Adipose tissue (tissue), 3 donors: ENCODE data around the gene SLC7A9. TPM values are rescaled to one million over a fixed set of nuclear protein-coding genes. Genes with fewer than 3 reads are reported as not detected.
"Not testable (repeated sequence)": the region's sequence is repeated elsewhere in the genome, so short reads cannot be mapped to it uniquely, and the experiment has no call there.

ENCODE experiments used
- H3K27ac ChIP-seq: one replicate; pipeline ENCODE4 v1.5.1; 2013; ENCODE audit warnings: low read depth, low read length
- WGBS, 3 donors: extraction: QIAGEN DNeasy Blood & Tissue Kit; methylation state at CpG; one replicate each; pipeline ENCODE4 v1.1.7; 2013; 5-methylcytosine and 5-hydroxymethylcytosine counted together
- polyA plus RNA-seq, 3 donors: library from polyadenylated mRNA; stranded (reverse); fragments of 200-250 nt; gene quantifications; one replicate each; pipeline ENCODE4 v1.2.3, GENCODE V29; 2013
- donor health status: healthy with polysubstance abuse.
- donor health status: Bipolar disorder and iron deficiency.
- donor health status: healthy.

The SLC7A9 gene
- polyA plus RNA-seq, 3 donors = 0.15 to 1.2 (median 0.16) TPM

- WGBS, 3 donors = 66 to 79% (median 71%) methylated on average over 18 of the region's 18 CpGs
- no peak overlapping the region for H3K27ac ChIP-seq
These were observed 503 bp upstream of the SLC7A9 start for GRCh38 chr19:32869966-32870573.

DNA sequence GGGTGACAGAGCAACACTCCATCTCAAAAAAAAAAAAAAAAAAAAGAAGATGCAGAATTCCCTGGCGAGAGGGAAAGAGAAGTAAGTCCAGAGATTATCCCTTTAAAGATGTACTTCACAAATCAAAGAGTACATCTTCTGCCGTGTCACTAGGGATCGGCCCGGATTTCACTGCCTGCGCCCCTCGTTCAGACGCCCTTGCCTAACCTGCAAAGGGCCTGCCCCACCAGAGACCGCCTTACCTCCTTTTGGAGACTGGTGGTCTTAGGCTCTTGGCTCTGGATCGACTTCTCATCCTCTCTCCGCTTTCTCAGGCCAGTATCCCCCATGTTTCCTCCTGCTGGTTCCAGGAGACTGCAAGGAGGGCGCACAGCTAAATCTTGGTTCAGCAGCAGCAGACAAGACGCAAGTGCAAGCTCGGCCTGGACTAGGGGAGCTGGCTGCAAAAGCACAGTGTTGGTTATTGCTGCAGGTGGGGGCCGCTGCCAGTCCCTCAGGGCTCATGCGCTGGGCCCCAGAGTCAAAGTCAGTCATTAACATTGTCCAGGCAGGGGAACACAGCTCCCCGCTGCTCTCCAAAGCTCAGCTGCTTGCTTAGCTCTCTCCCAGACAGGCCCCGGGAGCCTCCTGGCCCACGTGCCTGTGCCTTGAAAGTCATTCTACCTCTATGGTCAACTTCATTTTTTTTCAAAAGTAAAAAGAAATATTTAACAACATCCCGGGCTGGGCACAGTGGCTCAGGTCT lies 1.2 kb downstream of the SLC7A9 start:
- H3K27ac ChIP-seq = no peak overlapping the region
- 81 to 89% (median 86%) methylated on average over 19 of the region's 19 CpGs for WGBS, 3 donors

GRCh38 chr19:32867436-32867835 lies 2.1 kb downstream of the SLC7A9 start:
- WGBS, 3 donors = 92 to 94% (median 93%) methylated on average over 9 of the region's 9 CpGs
- H3K27ac ChIP-seq = not testable (repeated sequence)

DNA sequence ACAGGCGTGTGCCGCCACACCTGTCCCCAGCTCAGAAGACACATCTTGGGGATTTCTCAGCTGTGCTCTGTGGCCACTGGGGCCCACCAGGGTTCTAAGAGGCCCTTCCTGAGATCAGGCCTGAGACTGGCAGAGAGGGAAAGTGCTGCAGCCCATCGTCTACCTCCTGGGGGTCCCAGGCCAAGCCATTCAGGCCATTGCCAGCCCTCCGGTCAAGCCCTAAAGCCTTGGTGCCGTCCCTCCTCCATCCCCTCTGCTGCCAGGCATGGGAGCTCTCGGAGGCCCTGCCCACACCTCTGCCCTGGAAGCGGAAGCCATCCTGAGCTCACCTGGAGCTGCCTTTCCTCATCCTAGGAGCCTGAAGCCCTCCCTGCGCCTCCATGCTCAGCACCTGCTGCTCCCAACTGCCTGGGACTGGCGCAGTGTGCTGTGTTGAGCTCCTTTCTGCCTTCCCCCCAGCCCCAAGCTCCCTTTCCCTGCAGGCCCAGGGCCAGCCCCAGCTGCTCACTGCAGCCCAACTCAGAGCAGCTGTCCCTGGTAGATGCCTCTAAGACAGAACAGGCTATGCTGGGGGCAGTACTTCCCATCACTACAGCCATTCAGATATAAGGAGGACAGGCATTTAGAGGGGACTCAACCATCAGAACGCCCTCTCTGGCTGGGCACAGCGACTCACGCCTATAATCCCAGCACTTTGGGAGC lies 2.9 kb downstream of the SLC7A9 start:
- WGBS, 3 donors = 83 to 89% (median 88%) methylated on average over 11 to 12 of the region's 12 CpGs
- no peak overlapping the region for H3K27ac ChIP-seq

- no peak overlapping the region for H3K27ac ChIP-seq
- 80 to 83% (median 83%) methylated on average over 7 of the region's 7 CpGs for WGBS, 3 donors
These were observed 3.5 kb downstream of the SLC7A9 start for GRCh38 chr19:32866061-32866460.

GRCh38 chr19:32865326-32865725 lies 4.2 kb downstream of the SLC7A9 start:
- H3K27ac ChIP-seq = no peak overlapping the region
- WGBS, 3 donors = 69 to 78% (median 78%) methylated on average over 6 of the region's 6 CpGs

DNA sequence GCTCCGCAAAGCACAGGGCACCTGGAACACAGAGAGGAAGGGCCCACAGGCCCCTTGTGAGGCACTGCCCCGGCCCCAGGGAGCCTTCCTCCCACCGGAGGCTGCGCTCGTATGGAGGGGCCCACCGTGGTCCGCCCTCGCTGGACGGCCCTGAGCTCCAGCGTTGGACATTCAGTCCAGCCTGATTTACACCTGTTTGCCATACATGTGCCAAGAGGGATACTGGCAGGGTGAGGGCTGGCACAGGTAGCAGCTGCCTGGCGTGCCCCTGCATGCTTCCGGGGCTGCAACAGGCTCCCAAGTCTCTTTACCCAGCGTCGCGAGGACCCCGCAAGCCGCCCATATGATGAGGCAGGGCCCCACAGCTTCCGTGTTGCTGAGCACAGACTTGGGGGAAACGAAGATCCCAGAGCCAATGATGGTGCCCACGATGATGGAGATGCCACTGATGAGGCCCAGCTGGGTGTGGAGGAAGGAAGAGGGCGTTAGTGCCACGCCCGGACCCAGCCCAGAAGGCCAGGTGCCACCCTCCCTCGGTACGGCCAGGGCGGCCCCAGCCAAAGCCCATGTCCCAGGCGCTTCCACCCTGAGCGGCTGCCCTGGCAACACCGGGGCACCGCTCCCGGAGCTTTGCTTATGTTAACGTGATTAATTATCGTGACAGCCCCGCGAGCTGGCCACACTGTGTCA lies 5.1 kb downstream of the SLC7A9 start:
- 84 to 87% (median 86%) methylated on average over 34 to 35 of the region's 35 CpGs for WGBS, 3 donors
- no peak overlapping the region for H3K27ac ChIP-seq

DNA sequence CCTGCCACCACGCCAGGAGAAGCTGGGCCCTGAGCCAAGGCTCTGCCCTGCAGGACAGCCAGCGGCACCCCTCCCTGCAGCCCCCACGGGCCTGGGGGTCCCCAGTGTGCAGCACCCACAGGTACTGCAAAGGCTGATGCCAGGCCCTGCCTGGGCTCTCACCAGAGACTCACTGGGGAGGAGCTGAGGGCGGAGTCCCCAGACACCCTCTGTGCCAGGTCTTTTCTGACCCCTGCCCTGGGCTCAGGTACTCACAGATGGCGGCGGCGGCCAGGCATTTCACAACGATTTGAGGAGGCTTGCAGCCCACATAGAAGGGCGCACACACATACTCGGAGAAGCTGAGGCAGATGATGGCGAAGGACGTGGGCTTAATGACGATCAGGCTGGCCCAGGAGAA lies 5.7 kb downstream of the SLC7A9 start:
- no peak overlapping the region for H3K27ac ChIP-seq
- 88 to 90% (median 90%) methylated on average over 13 of the region's 13 CpGs for WGBS, 3 donors

GRCh38 chr19:32863301-32863700 lies 6.3 kb downstream of the SLC7A9 start:
- 93 to 95% (median 95%) methylated on average over 8 of the region's 8 CpGs for WGBS, 3 donors
- no peak overlapping the region for H3K27ac ChIP-seq

GRCh38 chr19:32862741-32863140 lies 6.8 kb downstream of the SLC7A9 start:
- WGBS, 3 donors = 93 to 96% (median 96%) methylated on average over 14 of the region's 14 CpGs
- no peak overlapping the region for H3K27ac ChIP-seq

GRCh38 chr19:32862173-32862572 lies 7.4 kb downstream of the SLC7A9 start:
- WGBS, 3 donors = 90 to 93% (median 92%) methylated on average over 19 of the region's 19 CpGs
- H3K27ac ChIP-seq = no peak overlapping the region

DNA sequence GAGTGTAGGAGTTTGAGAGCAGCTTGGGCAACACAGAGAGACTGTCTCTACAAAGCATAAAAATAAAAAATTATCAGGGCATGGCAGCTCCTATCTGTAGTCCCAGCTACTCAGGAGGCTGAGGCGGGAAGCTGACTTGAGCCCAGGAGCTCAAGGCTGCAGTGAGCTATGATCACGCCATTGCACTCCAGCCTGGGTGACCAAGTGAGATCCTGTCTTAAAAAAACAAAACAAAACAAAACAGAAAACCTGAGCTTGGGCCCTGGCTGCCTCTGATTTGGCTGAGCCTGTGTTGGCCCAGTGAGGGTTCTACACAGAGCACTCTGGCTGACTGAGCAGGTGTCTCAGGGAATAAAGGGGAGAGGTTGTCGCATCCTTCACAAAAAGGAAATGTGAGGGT lies 8.0 kb downstream of the SLC7A9 start:
- 98 to 99% (median 98%) methylated on average over 3 of the region's 3 CpGs for WGBS, 3 donors
- H3K27ac ChIP-seq = no peak overlapping the region

DNA sequence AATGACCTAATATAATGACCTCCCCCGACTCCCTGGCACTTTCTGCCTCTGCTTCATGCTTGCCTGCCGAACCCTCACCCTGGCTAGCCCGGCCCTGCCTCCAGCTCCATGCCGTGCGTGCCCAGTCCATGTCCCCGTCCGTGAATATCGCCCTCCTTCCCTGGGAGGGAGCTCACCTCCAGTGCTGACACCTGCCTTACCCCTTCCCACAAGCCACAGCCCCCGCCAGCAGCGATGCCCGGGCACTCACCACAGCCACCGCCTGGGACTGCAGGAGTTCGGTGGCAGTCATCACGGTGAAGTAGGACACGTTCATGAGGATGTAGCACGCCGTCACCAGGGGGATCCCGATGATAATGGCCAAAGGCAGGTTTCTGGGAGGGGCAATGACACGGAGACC lies 10.0 kb downstream of the SLC7A9 start:
- H3K27ac ChIP-seq = no peak overlapping the region
- WGBS, 3 donors = 95 to 96% (median 95%) methylated on average over 19 of the region's 19 CpGs

DNA sequence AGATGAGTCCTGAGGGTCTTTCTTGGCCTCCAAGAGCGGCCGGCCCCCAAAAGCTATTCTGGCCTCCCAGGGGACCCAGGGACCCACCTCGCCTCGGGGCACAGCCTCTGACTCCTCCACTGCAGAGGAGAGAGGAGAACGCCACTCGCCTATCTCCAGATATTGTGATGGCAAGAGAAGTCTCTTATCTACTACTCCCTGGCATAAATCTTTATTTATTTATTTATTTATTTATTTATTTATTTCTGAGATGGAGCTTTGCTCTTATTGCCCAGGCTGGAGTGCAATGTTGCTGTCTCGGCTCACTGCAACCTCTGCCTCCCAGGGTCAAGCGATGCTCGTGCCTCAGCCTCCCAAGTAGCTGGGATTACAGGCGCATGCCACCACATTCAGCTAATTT lies 11.0 kb downstream of the SLC7A9 start:
- no peak overlapping the region for H3K27ac ChIP-seq
- WGBS, 3 donors = 94 to 96% (median 95%) methylated on average over 10 of the region's 10 CpGs

DNA sequence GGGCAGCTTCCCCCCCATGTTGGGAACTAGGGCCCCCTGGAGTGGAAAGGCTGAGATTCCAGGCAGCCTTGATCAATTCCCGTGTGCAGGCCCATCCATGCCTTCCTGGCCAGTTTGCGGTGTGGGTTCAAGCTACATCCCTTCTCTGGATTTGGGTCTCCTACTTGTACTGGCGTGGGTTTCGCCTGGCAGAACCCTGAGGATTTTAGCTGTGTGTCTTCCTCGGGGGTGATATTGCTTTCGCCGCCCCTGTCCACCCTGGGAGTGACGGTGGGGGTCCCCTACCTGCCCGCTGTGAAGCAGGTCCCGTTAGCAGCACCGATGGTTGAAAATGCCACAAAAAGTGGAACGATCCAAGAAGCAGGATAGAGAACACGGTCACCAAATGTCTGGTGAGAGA lies 11.4 kb downstream of the SLC7A9 start:
- H3K27ac ChIP-seq = no peak overlapping the region
- 86 to 93% (median 92%) methylated on average over 13 of the region's 13 CpGs for WGBS, 3 donors

- H3K27ac ChIP-seq = no peak overlapping the region
- 91 to 94% (median 92%) methylated on average over 5 of the region's 5 CpGs for WGBS, 3 donors
These were observed 12.0 kb downstream of the SLC7A9 start for GRCh38 chr19:32857584-32857983.

GRCh38 chr19:32856818-32857217 lies 12.7 kb downstream of the SLC7A9 start:
- H3K27ac ChIP-seq = not testable (repeated sequence)
- WGBS, 3 donors = 93 to 99% (median 96%) methylated on average over 7 of the region's 7 CpGs

GRCh38 chr19:32852216-32852615 lies 17.4 kb downstream of the SLC7A9 start:
- 94 to 97% (median 95%) methylated on average over 6 of the region's 6 CpGs for whole genome bisulfite sequencing, 3 donors

GRCh38 chr19:32848035-32848434 lies 21.5 kb downstream of the SLC7A9 start:
- 33% methylated on average over 1 of the region's 2 CpGs; no CpG with 5 or more reads in 2 of the 3 donors for WGBS, 3 donors
- H3K27ac ChIP-seq = not testable (repeated sequence)

More at GRCh38 chr19:32852216-32852615, 17.4 kb downstream of the SLC7A9 start:
- no peak overlapping the region for H3K27ac ChIP-seq
